Measurements from ENCODE around the gene FBXW8. TPM values are rescaled to one million over a fixed set of nuclear protein-coding genes. Genes with fewer than 3 reads are reported as not detected.

The FBXW8 gene
- total RNA-seq, 1 donor from 2014 or later: 11.7 TPM

DNA sequence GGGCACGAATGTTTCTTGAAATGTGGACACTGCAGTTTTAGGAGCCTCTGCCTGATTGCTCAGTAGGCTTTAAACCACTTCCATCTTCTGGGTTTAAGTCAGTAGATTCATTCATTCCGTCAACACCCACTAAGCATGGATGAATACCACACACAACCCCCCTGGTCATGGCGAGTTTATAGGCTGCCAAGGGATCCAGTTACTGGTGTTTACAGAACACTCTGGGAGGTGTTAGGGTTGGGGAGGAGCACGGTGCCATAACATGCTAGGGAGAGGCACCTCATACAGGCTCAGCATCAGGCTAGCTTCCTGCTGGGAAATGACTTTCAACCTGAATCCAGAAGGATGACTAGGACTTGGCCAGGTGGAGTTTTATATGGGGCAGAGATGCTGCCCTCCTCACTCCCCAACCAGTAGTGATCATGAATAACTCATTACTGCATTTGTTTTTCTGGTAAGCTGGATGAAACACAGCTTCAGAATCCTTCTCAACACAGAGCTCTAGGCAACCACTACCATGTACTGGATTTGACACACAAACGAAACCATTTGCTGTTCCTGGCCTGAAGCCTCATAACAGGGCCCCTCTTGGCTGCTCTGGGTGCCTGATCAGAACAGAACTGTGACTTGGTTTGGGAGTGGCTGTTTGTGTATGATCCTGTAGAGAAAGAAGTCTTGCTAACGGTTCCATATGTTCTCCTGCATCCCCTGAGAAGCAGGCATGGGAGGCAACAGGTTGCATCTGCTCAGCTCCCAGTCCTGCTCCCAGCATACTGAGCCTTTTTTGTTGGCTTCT lies 47.9 kb downstream of the FBXW8 start:
- no peak for DNase-seq (ENCODE audit: low spot score)

DNA sequence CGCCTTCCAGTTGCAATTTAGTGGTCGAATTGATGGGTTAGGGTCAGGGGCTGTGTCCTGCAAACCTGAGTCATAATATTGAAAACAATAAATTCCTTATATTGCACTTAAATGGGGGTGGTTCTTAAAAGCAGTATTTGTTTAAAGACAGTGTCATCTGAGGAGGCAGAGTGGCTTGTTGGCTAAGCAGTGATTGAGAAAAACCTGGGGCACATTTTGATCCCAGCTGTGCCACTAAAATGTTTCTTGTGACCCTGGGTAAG lies 48.4 kb downstream of the FBXW8 start:
- no peak for DNase-seq (ENCODE audit: low spot score)

DNA sequence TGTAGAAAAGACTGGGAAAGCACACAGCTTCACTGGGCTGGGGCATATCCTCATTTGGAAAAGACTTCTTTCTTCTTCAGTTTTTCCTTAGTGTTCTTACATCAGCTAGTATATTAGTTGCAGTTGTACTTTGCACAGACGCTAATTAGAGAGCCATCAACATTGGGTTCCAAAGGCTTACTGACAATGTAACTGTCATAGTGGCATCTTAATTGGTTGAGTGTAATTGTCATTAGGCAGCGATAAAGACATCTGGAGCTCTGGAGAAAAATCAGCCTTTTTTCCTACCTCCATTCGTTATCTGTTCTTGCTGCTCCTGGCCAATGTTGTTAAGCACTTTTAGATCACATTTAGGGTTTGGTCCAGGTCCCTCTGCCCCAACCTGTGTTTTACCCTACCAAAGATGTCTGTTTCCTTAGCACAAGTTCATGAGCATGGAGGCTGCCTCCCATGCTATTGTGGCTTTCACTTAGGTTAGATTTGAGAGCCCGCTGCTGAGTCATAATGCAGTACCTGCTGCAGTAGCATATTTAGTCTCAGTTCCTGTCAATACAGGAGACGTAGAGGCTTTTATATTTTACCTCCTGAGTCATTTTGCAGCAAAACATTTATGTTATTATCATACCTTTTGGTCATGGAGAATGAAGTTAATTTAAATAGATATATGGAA lies 49.2 kb downstream of the FBXW8 start:
- DNase-seq (ENCODE audit: low spot score): no peak

DNA sequence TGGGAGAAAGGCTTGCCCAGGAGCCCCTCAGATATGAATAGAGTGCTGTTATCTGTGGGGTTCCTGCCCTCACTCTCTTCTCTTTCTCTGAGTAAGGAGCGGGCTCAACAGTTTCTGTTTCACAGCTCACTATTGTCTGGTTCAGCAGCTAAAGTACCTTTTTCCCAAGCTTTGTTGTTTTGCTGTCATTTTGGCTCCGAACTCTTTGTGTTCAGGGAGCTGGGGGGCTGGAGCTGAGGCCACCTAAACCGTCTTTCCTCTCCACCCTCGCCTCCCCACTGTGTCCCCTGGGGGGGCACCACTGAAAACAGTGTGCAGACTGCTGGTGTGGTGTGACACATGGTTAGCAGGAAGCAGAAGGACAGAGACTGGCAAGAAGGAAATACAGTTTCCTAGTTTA lies 51.4 kb downstream of the FBXW8 start:
- DNase-seq (ENCODE audit: low spot score): no peak

DNA sequence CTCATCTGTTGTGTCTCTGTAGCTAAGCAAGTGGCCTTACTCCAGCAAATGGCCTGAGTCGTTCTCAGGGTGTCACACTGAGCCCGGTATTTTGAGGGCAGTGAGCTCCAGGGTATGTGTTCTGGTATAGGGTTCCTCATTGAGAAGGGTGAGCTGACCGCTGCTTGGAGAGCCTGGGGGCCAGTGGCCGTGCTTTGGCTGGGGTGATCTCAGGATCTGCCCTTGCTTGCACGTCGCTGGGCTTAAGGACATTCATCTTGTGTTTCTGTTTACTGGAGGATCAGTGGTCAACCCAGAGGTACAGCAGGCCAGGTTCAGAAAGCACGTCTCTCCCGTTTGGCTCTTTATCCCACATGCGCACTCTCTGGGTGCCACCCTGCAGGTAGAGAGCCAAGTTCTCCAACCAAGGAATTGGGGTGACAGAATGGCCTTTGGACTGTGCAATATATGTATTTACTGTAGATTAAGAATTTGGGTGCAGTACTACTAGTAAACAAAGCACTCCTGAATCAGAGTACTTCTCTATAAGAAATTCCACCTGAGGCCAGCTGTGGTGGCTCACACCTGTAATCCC lies 52.1 kb downstream of the FBXW8 start:
- no peak for DNase-seq (ENCODE audit: low spot score)

DNA sequence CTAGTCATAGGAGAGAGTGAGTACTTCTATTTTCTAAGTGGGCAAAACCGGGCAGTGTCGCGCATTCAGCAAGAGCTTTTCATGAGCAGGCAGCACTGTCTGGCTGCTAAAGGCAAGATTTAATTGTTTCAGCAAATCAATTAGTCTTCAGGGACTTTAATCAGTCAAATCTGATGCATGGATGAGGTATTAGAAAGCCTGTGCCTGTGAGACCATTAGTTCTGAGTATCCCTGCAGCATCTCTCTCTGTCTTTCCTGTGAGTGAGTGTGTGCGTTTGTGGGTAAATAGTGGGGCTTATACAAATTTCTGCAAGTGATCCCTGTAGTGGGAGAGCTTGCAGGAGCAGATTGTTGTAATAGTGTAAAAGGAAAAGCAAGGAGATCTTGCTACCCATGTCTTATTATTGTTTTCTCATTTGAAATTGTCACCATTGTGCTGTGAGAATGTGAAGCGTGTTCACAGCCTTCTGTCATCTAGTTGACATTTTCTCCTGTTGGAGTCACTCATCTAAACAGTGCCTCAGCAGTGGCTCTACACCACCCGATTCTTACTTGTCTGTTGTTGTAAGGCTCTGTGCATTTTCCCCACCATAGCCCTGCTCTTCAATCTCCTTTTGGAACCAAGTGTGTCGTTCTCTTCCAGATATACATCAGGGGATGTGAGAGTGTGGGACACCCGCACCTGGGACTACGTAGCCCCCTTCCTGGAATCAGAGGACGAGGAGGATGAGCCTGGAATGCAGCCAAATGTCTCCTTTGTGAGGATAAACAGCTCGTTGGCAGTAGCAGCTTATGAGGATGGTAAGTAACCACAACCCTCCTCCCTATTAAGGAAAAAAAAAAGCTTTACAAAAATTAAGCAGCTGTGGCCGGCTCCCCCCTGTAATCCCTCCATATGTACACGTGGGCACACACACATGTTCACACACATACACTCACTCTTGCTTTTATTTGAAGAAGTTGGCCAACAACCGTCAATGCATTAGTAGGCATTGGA lies 53.6 kb downstream of the FBXW8 start:
- DNase-seq (ENCODE audit: low spot score): no peak

DNA sequence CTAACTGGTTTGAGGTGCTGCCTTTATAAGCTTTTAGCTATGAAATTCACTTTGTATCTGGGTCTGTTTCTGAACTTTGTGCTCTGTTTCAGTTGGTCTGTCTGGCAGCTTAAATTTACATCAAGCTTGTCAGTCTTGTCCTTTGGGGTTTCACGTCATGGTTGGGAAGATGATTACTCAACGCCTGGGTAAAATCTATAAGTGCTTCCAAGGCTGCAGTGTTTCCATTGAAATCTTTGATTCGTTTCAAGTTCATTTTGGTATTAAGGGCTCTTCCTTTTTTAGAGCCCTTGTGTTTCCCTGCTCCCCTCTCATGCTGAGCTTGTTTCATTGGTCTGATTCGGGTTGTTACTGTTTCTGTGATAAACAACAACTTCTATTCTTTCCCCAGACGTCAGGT lies 58.2 kb downstream of the FBXW8 start:
- DNase-seq (ENCODE audit: low spot score): no peak

DNA sequence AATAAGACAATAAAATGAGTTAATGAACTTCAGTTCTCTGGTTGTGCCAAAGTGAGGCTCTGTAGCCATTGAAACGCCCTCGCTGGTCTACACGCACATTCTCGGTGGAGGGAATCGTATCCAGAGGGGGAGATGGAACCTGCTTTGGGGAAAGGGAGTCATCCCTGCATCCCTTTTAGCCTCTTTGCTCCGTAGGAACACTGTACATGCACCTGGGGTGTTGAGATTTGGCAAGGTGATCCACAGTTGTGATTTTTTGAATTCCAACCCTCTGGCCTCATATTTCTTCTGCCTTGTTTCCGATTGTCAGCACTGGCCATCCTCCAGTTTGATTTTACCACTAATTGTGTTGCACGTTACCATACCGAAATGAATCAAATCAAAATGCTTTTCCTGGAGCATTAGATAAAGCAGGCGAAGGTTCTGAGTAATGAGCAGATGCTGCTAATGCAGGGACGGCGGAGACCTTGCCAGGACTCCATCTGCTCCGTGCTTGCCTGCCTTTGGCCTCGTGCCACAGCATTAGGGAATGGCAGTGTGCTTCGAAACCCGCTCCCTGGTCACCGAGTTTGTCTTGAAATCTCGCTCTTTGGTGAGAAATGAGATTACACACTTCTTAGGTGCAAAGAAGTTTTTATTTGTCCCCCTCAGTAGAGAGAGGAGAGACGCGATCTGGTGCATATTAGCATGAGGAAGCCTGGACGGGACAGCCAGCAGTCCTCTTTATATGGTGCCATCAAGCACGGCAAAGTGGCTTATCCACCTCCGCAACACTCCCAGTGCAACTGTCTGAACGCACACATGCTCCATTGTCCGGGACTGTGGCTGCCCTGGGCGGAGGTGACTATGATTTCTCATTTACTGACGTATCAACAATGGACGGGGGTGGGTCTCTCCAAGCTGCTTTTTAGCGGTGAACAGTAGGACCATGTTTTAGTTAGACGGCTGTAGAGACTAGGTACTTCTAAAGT lies 59.1 kb downstream of the FBXW8 start:
- DNase-seq (ENCODE audit: low spot score): no peak

DNA sequence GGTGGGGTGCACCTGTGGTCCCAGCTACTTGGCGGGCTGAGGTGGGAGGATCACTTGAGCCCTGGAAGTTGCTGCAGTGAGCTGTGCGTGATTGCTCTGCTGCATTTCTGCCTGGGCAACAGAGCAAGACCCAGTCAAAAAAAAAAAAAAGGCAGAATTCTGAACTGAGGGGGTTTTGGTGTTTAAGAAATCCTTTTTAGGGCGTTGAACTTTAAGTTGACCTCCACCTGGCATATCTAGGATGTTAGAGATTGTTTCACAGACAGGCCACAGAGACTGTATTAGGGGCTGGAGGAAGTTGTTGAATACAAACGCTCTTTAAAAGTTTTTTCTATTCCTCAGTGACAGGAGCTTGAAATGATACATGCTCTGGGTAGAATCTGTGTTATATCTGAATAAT lies 60.5 kb downstream of the FBXW8 start:
- DNase-seq (ENCODE audit: low spot score): no peak

DNA sequence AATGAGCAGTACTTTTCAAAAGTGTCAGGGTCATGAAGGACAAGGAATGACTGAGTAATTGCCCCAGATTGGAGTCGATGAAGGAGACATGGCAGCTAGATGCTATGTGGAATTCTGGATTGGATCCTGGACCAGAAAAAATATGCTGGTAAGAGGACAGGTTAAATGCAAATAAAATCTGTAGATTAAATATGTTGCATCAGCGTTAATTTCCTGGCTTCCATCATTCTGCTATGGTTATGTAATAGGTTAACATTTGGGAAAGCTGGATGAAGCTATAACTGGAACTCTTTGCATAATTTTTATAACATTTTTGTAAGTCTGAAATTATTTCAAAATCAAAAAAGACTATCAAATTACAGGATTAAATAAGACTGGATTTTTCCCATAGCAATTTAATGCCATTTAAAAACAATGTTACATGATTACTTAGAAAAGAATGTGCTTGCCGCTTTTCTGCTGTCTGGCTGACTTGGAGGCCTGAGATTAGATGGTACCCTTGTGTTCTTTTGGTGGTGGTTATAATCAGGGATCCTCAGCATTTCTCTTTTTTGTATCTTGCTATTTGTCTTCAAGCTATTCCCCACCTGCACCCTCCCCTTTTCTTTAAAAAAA lies 65.1 kb downstream of the FBXW8 start:
- no peak for DNase-seq (ENCODE audit: low spot score)

DNA sequence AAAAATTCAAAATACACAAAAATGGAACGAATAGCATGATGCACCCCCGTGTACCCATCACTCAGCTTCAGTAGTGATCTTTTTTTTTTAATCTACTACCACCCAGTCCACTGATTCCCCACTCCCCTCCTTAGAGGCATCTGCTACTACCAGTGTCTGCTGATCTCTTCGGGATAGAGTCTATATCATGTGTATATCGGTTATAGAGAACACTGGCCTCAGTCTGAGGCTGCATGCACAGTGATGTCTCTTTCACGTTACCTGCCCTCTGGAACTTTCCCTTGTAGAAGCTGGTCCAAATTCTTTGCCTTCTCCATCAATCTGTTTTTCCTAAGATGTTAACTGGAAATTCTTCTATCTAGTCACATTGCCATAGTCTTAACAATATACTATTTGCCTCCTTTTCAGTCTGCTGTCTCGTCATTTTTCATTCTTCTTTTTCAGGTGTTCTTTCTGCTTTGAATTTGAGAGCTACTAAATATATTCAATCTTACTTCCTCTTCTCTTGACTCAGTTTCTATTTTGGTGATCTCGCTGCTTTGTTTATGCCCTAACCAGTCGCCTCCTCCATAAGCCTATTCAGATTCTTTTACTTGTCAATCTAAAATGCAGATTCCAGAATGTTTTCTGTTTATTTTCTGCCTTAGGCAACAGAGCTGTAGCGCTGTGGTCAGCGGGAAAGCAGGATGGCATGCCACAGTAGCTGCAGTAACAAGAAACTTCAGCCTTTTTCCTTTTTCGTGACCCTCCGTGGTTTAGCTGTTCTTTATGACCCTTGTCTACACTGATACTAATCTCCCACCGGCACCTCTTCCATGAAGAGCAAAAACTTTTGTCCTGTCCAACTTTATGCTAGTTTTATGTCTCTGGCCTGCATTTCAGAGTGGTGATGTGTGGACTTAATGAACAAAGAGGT lies 67.0 kb downstream of the FBXW8 start:
- DNase-seq (ENCODE audit: low spot score): no peak

DNA sequence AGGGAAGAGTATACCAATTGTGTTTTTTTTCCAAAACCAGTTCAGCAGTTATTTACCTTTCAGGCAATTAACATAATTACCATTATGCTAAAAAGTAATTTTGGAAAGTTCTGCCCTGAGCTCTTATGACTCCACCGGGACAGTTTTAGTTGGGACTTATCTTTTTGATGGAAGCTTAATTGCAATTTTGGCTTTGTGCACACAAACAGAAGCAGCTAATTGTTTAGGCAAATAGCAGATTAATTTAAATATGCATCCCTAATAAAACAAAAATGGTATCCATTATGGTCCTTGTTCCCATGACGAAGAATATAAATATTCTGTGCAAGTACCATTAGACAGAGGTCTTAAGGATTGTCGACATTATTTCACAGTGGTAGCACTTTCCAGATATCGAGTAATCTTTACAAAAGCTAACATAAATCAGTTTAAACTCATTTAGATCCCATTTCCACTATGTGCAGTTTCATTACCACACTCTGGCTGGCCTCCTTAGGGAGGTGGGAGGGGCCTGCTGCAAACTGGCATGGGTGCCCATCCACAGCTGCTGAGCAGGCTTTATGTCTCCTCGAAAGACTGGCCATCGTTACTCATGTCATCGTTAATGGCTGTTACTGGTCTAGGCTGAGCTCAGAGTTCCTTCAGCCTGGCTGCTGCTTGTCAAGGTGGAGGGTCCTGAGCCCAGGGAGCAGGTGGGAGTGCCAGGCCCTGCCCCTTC lies 68.2 kb downstream of the FBXW8 start:
- no peak for DNase-seq (ENCODE audit: low spot score)

DNA sequence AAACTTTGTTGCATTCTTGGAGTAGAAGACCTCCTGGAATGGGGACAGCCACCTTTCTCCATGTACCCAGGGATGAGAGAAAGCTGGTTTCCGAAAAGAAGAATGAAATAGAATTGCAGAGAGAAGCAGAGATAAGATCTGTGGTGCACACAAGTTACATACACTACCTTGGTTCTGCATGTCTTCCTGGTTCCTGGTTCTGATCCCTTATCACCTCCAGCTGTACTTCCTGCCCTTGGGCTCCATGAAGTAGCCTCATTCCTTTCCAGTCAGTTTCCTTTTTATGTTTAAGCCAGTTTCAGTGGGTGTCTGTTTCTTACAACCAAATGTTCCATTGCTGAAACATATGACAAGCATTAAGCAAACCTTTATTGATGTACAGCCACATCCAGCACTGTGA lies 69.3 kb downstream of the FBXW8 start:
- DNase-seq (ENCODE audit: low spot score): no peak

DNA sequence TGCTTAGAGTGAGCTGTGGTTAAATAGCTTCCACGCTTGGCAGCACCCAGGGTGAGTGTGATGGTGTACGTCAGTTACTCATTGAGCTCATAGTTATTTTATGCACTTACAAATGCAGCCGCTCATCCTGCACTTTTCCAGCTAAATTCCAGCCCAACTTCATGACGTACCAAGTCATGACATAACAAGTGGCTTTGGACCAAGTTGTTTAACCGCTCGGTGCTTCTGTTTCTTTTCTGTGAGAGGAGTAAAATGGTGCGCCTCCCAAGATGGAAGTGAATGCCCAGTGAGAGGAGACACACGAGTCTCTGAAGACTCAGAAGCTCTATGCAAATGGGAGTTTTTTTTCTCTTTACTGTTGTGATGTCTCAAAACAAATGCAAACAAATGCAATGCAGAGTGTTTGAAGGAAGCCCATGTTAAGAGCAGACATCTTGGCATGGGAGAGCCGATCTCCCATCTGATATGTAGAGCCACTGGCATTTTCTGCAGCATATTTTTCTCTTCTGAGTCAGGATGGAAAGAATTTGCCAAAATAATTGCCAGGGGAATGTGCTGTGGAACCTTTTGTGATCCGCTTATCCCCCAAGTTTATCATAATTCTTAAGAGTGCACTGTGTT lies 72.2 kb downstream of the FBXW8 start:
- peak; percentile 63 for DNase-seq (ENCODE audit: low spot score)

DNA sequence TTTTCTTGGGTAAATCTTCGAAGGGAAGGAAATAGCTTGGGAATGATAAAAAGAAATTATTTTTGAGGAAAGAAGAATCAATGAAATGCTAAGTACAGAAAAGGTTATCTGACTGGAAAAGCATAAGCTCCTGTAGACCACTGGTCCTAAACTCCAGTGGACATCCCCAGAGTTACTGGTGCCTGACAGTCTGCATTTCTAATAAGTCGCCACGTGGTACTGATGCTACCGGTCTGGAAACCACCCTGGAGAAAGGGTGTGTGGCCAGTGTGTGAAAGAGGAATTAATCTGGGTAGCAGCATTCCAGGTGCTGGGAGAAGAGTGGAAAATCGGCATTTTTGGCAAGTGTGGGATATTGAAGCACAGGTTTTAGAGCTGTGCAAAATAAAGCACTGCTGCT lies 73.3 kb downstream of the FBXW8 start:
- no peak for DNase-seq (ENCODE audit: low spot score)

DNA sequence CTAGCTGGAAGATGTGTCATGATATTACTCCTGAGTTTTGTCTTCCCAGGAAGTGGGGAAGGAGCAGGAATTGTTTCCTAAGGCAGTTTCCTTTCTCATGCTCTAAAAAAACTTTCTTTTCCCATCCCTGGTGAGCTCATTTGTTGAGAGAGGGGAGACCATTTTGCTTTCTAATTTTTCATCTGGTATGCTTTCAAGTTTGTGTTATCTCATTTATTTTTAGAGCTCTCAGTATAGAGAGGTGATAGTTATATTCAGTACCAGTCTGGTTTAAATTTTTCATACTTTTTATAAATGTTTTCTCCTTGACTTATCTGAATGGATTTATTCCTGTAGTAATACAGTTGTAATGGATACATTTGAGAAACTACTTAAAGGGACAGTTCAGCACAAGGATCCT lies 79.6 kb downstream of the FBXW8 start:
- no peak for DNase-seq (ENCODE audit: low spot score)

DNA sequence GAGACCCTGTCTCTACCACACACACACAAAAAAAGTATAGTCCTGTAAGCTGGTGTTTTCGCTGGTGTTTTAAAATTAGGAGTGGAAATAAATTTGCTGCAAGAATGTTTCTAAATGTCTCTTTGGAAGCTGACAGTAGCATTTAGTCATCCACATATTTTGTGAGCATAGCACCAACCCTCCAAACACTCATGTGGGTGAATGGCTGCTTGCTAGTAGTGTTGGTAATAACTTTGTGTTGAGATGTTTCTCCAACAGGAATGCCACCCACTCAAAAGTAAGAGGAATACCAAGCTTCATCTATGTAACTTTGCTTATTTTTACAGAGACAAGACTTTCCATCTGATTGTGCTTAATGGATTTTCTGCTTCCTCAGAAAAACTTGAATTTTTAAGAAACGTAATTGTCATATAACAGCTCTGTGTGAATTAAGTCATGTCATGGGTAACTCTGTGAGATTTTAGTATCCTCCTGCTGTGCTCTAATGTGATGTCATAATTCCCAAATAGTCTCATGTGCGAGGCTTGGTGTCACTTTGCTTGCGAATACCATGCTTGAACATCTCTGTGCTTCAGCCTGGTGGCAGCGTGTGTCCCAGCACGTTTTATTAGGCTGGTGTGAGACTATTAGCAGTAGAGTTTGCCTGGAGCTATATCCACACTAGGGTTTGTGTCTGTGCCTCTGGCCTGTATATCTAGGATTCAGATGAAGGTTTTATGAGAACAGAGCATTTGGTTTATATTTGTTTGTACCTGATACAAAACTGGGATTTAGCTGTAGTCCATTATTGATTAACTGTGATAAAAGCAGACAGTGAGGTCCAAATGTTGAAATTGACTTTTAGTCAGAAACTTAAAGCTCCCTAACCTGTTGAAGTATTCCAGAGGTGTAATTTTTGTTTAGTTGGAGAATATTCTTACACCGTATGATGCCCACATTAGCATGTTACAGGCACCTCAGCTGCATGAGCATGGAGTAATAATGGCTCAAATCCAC lies 80.5 kb downstream of the FBXW8 start:
- DNase-seq (ENCODE audit: low spot score): no peak

Measured in mucosa of gallbladder (tissue), 1 donor.